ENCODE results near the gene COL9A3. TPM values are rescaled to one million over a fixed set of nuclear protein-coding genes. Genes with fewer than 3 reads are reported as not detected.
A peak's percentile ranks its signal among the peaks of the same experiment; 100 is the strongest.

COL9A3 gene
- total RNA-seq, 1 experiment from 2014 or later: 136 TPM

- POLR2A ChIA-PET: interaction anchor here (0.5 to 1.1 kb wide), 4 partner anchors 14 to 76 kb away, joined by 3 to 4 read pairs (median 4); partner anchors contain the start of gene GID8
- DNase-seq (ENCODE audit: low spot score) (no peak), ATAC-seq (peak; percentile 9)
- Mint-ChIP-seq H3K27ac (no peak overlapping the region), H3K9me3 (no peaks in the 10 kb centered on the region), H3K4me3 (peak overlapping the region; percentile 24; the same call in 1 of the 2 replicates), H3K27me3 (ENCODE audit: low read depth) (peaks cover 3% of the 10 kb centered on the region; the same call in 1 of the 2 replicates), H3K4me1 (peaks cover 28% of the 10 kb centered on the region), H3K36me3 (peaks cover 12% of the 10 kb centered on the region)
- CTCF ChIA-PET: interaction anchor here (0.6 to 2.6 kb wide), 14 partner anchors 14 to 361 kb away, joined by 3 to 13 read pairs (median 4); partner anchors contain the start of gene OGFR
- TF ChIP-seq FOXK1 (CRISPR knock-in tag; IDR thresholded peaks at IDR 0.05) (peak; percentile 26; the same call in 1 of the 2 replicates), GTF2I (CRISPR knock-in tag; conservative IDR thresholded peaks at IDR 0.05) (no peak), FOXP1 (CRISPR knock-in tag; IDR thresholded peaks at IDR 0.05; ENCODE audit: borderline replicate concordance) (0 out of 2 replicates have a peak, but pooled peaks have one; percentile 39), KAT7 (CRISPR knock-in tag; IDR thresholded peaks at IDR 0.05; ENCODE audit: borderline replicate concordance) (no peak), MYBL2 (CRISPR knock-in tag; IDR thresholded peaks at IDR 0.05) (no peak), USF2 (CRISPR knock-in tag; IDR thresholded peaks at IDR 0.05) (no peak), STAT6 (CRISPR knock-in tag; conservative IDR thresholded peaks at IDR 0.05; ENCODE audit: low read depth) (no peak), ZNF263 (CRISPR knock-in tag; IDR thresholded peaks at IDR 0.05; ENCODE audit: low read depth) (no peak), HMGA2 (CRISPR knock-in tag; IDR thresholded peaks at IDR 0.05) (no peak), FOXP4 (CRISPR knock-in tag; IDR thresholded peaks at IDR 0.05) (peak; percentile 11; the same call in 1 of the 2 replicates), ZNF121 (CRISPR knock-in tag; IDR thresholded peaks at IDR 0.05) (no peak), ZNF281 (CRISPR knock-in tag; IDR thresholded peaks at IDR 0.05) (no peak)
Observed at GRCh38 chr20:62860924-62861691, 44.3 kb downstream of the COL9A3 start.

GRCh38 chr20:62861726-62862336, 45.0 kb downstream of the COL9A3 start, which contains the start of gene TCFL5:
Gene TCFL5 (minus strand): TSS chr20:62861822. CDS start chr20:62861670, 152 bp downstream.
- Mint-ChIP-seq H3K27ac (peak within 1 kb of the TSS; percentile 53), H3K36me3 (peaks cover 11% of the 10 kb centered on the region), H3K4me1 (peaks cover 28% of the 10 kb centered on the region), H3K9me3 (no peaks in the 10 kb centered on the region), H3K27me3 (ENCODE audit: low read depth) (peaks cover 3% of the 10 kb centered on the region; the same call in 1 of the 2 replicates), H3K4me3 (peak within 1 kb of the TSS; percentile 74)
- ChIA-PET POLR2A (interaction anchor here (0.7 to 1.1 kb wide), 4 partner anchors 14 to 827 kb away, joined by 3 to 4 read pairs (median 4); partner anchors contain the start of gene GID8), CTCF (interaction anchor here (0.6 to 2.6 kb wide), 13 partner anchors 13 to 362 kb away, joined by 3 to 13 read pairs (median 4); partner anchors contain the start of gene OGFR)
- peak; percentile 79 for ATAC-seq
- peak; percentile 81 for DNase-seq (ENCODE audit: low spot score)
- no peak for TF ChIP-seq ZSCAN18 (CRISPR knock-in tag; IDR thresholded peaks at IDR 0.05)
- TF ChIP-seq E2F4 (CRISPR knock-in tag; IDR thresholded peaks at IDR 0.05; ENCODE audit: borderline replicate concordance, low read depth): no peak
- TF ChIP-seq E2F5 (CRISPR knock-in tag; IDR thresholded peaks at IDR 0.05): peak; percentile 80; the same call in 1 of the 2 replicates
- TF ChIP-seq GTF2I (CRISPR knock-in tag; conservative IDR thresholded peaks at IDR 0.05): no peak
- TF ChIP-seq CREB1 (CRISPR knock-in tag; IDR thresholded peaks at IDR 0.05): no peak
- TF ChIP-seq HMGA2 (CRISPR knock-in tag; IDR thresholded peaks at IDR 0.05): no peak
- TF ChIP-seq NR3C1 (CRISPR knock-in tag; conservative IDR thresholded peaks at IDR 0.05; ENCODE audit: low read depth): no peak
- TF ChIP-seq FOXP1 (CRISPR knock-in tag; IDR thresholded peaks at IDR 0.05; ENCODE audit: borderline replicate concordance): peak; percentile 85; the same call in 1 of the 2 replicates
- TF ChIP-seq ATF1 (CRISPR knock-in tag; IDR thresholded peaks at IDR 0.05): no peak
- TF ChIP-seq SMAD3 (CRISPR knock-in tag; IDR thresholded peaks at IDR 0.05; ENCODE audit: borderline replicate concordance): no peak

Measured in WTC11 (cell line).